Brain pericyte (primary cell): ENCODE measurements around the gene ANGPTL2.
"Not testable (repeated sequence)": the region's sequence is repeated elsewhere in the genome, so short reads cannot be mapped to it uniquely, and the experiment has no call there.

ENCODE experiments used
- DNase-seq: peaks from one replicate; pipeline ENCODE4 v3.0.0-alpha.2; 2012; ENCODE audit warnings: low read depth, low spot score

The ANGPTL2 gene

GRCh38 chr9:127122176-127123063, at the start of gene ANGPTL2:
Gene ANGPTL2 (minus strand): TSS chr9:127122635. CDS start chr9:127108731, 13,904 bp downstream.
- peak; percentile 91 for DNase-seq

- not testable (repeated sequence) for DNase-seq
Measured at GRCh38 chr9:127171348-127171747, 48.9 kb upstream of the ANGPTL2 start.

GRCh38 chr9:127170652-127171051, 48.2 kb upstream of the ANGPTL2 start:
- no peak for DNase-seq

- DNase-seq, result no peak
Measured at GRCh38 chr9:127170103-127170502, 47.7 kb upstream of the ANGPTL2 start.

GRCh38 chr9:127169575-127169883, 47.1 kb upstream of the ANGPTL2 start:
- DNase-seq, result no peak

GRCh38 chr9:127168756-127169574, 46.5 kb upstream of the ANGPTL2 start:
- peak; percentile 88 for DNase-seq

GRCh38 chr9:127167560-127168326, 45.3 kb upstream of the ANGPTL2 start:
- DNase-seq, result no peak

- DNase-seq, result no peak
Measured at GRCh38 chr9:127166651-127167524, 44.5 kb upstream of the ANGPTL2 start.

GRCh38 chr9:127166111-127166510, 43.7 kb upstream of the ANGPTL2 start:
- DNase-seq, result no peak

- DNase-seq, result no peak
Measured at GRCh38 chr9:127165116-127165515, 42.7 kb upstream of the ANGPTL2 start.

- no peak for DNase-seq
Measured at GRCh38 chr9:127163409-127163808, 41.0 kb upstream of the ANGPTL2 start.

GRCh38 chr9:127162864-127163365, 40.5 kb upstream of the ANGPTL2 start:
- DNase-seq, result no peak

GRCh38 chr9:127162046-127162863, 39.8 kb upstream of the ANGPTL2 start:
- DNase-seq, result no peak

- DNase-seq, result no peak
Measured at GRCh38 chr9:127161081-127161624, 38.7 kb upstream of the ANGPTL2 start.

- no peak for DNase-seq
Measured at GRCh38 chr9:127159949-127160610, 37.6 kb upstream of the ANGPTL2 start.

- no peak for DNase-seq
Measured at GRCh38 chr9:127159325-127159801, 36.9 kb upstream of the ANGPTL2 start.

GRCh38 chr9:127158786-127159324, 36.4 kb upstream of the ANGPTL2 start:
- no peak for DNase-seq

- DNase-seq, result no peak
Measured at GRCh38 chr9:127155314-127155960, 33.0 kb upstream of the ANGPTL2 start.
